Measurements from ENCODE around the gene KLHL26.

Gene KLHL26

GRCh38 chr19:18698321-18699167 lies 61.7 kb downstream of the KLHL26 start (continued):
- no peak for TF ChIP-seq ATF2 (tag by site-specific recombination; IDR thresholded peaks at IDR 0.05; ENCODE audit: low read depth)
- no peak for TF ChIP-seq ZNF169 (tag by site-specific recombination; IDR thresholded peaks at IDR 0.05)
- no peak for TF ChIP-seq ZNF16 (tag by site-specific recombination; IDR thresholded peaks at IDR 0.05; ENCODE audit: low read depth)
- TF ChIP-seq ZNF585B (tag by site-specific recombination; IDR thresholded peaks at IDR 0.05): no peak
- peak; percentile 76 for TF ChIP-seq ZNF600 (tag by site-specific recombination; IDR thresholded peaks at IDR 0.05)
- TF ChIP-seq ZNF580 (tag by site-specific recombination; IDR thresholded peaks at IDR 0.05): no peak
- no peak for TF ChIP-seq ZNF473 (tag by site-specific recombination; IDR thresholded peaks at IDR 0.05)
- no peak for TF ChIP-seq ZNF391 (tag by site-specific recombination; IDR thresholded peaks at IDR 0.05; ENCODE audit: borderline replicate concordance, low read depth)
- TF ChIP-seq ZNF792 (tag by site-specific recombination; IDR thresholded peaks at IDR 0.05): peak; percentile 98
- no peak for TF ChIP-seq ZNF768 (tag by site-specific recombination; IDR thresholded peaks at IDR 0.05)
- no peak for TF ChIP-seq ZNF239 (tag by site-specific recombination; IDR thresholded peaks at IDR 0.05)
- TF ChIP-seq ZSCAN18 (tag by site-specific recombination; IDR thresholded peaks at IDR 0.05): no peak
- TF ChIP-seq ZNF654 (tag by site-specific recombination; IDR thresholded peaks at IDR 0.05; ENCODE audit: low read depth): no peak
- no peak for TF ChIP-seq GFI1B (tag by site-specific recombination; IDR thresholded peaks at IDR 0.05)
- no peak for TF ChIP-seq ZNF266 (tag by site-specific recombination; IDR thresholded peaks at IDR 0.05; ENCODE audit: low read depth)
- no peak for TF ChIP-seq ZNF426 (tag by site-specific recombination; IDR thresholded peaks at IDR 0.05)
- no peak for TF ChIP-seq ZNF639 (tag by site-specific recombination; IDR thresholded peaks at IDR 0.05)
- TF ChIP-seq ZNF248 (tag by site-specific recombination; IDR thresholded peaks at IDR 0.05): no peak
- no peak for TF ChIP-seq KLF10 (tag by site-specific recombination; IDR thresholded peaks at IDR 0.05)
- TF ChIP-seq ZNF292 (tag by site-specific recombination; IDR thresholded peaks at IDR 0.05; ENCODE audit: borderline replicate concordance, low read depth): no peak
- no peak for TF ChIP-seq ZNF184 (tag by site-specific recombination; IDR thresholded peaks at IDR 0.05)
- TF ChIP-seq ZNF423 (tag by site-specific recombination; IDR thresholded peaks at IDR 0.05): peak; percentile 52; the same call in 1 of the 2 replicates
- no peak for TF ChIP-seq ZNF76 (tag by site-specific recombination; IDR thresholded peaks at IDR 0.05; ENCODE audit: borderline replicate concordance, low read depth)
- no peak for TF ChIP-seq ZNF548 (tag by site-specific recombination; IDR thresholded peaks at IDR 0.05)
- no peak for TF ChIP-seq ZNF514 (tag by site-specific recombination; IDR thresholded peaks at IDR 0.05)
- TF ChIP-seq ZNF394 (tag by site-specific recombination; IDR thresholded peaks at IDR 0.05; ENCODE audit: borderline replicate concordance): no peak
- no peak for TF ChIP-seq ZNF274 (IDR thresholded peaks at IDR 0.05; ENCODE audit: low read length)
- TF ChIP-seq ZNF274 (tag by site-specific recombination; IDR thresholded peaks at IDR 0.05; ENCODE audit: borderline replicate concordance): no peak
- TF ChIP-seq ZNF704 (tag by site-specific recombination; IDR thresholded peaks at IDR 0.05): no peak
- TF ChIP-seq ZFP3 (tag by site-specific recombination; IDR thresholded peaks at IDR 0.05; ENCODE audit: low read depth): no peak
- TF ChIP-seq GLI2 (tag by site-specific recombination; IDR thresholded peaks at IDR 0.05; ENCODE audit: borderline replicate concordance, low read depth): no peak
- no peak for TF ChIP-seq ZBTB8A (tag by site-specific recombination; IDR thresholded peaks at IDR 0.05)
- TF ChIP-seq ZNF785 (tag by site-specific recombination; IDR thresholded peaks at IDR 0.05): no peak
- no peak for TF ChIP-seq ZNF23 (tag by site-specific recombination; IDR thresholded peaks at IDR 0.05; ENCODE audit: borderline replicate concordance)
- no peak for TF ChIP-seq MZF1 (tag by site-specific recombination; IDR thresholded peaks at IDR 0.05; ENCODE audit: borderline replicate concordance)

All from HEK293 (cell line).